ENCODE measurements around the gene HAUS6.
A peak's percentile ranks its signal among the peaks of the same experiment; 100 is the strongest.
"Not testable (repeated sequence)": the region's sequence is repeated elsewhere in the genome, so short reads cannot be mapped to it uniquely, and the experiment has no call there.

HAUS6 gene

DNA sequence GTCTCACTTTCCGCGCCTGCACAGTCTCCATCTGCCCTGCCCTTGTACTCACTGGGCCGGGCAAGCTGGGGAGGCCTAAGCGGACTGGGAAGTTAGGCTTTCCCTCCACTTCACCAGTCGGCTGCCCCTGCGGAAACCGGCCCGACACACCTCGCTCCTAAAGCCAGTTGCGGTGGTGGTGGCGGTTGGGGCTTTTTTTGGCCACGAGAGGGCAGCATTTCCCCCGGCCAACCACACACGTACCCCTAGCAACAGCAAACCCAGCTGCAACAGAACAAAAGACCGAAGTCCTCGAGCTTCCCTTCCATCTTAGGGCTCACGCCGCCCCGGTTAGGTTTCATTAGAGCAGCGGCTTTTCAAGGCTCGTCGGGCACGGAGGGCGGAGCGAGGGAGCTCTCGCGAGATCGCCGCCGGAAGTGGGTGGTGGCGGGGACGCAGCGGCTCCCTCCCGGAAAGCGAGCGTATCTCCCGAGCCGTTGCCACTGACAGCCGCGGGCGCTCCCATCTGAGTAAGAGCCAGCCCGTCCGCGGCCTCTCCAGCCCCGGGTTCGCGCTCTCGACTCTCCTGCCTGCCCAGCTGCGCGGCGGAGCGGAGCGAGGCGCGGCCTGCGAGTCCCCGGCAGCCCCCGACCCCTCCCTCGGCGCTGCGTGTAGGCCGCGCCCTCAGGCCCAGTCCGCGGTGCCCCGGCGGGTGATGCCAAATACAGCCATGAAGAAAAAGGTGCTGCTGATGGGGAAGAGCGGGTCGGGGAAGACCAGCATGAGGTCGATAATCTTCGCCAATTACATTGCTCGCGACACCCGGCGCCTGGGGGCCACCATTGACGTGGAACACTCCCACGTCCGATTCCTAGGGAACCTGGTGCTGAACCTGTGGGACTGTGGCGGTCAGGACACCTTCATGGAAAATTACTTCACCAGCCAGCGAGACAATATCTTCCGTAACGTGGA is 53.5 kb downstream of the HAUS6 start, which contains the start of gene RRAGA:
Gene RRAGA (plus strand): TSS at position 462 of the 951 bp plus-strand sequence. CDS start 233 bp downstream, at position 695.
- peak; percentile 92 for DNase-seq (ENCODE audit: low spot score)

DNA sequence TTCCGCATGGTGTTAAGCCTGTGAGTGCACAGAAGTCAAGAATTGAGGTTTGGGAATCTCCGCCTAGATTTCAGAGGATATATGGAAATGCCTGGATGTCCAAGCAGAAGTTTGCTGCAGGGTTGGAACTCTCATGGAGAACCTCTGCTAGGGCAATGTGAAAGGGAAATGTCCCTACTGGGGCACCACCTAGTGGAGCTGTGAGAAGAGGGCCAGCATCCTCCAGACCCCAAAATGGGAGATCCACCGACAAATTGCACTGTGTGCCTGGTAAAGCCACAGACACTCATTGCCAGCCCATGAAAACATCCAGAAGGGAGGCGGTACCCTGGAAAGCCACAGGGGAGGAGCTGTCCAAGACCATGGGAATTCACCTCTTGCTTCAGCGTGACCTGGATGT is 66.1 kb downstream of the HAUS6 start:
- DNase-seq (ENCODE audit: low spot score) = no peak

DNA sequence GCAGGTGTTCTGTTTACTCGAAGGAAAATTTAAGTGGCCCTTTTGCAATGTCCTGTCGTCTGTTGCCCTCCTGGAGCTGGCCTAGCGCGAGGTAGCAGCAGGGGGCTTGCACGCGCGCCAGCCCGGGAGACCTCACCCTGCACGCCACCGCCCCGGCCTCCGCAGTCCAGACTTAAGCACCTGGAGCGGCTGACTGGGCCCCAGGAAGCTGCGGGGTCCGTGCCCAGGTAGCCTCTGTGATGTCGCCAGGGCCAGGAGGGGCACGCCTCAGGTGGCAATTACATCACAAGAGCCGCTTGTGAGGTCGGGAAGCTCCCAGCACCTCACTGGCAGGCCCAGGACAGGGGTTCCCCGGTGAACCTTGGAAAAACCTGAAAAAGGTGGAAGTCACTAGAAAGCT is 69.7 kb downstream of the HAUS6 start, which contains the start of gene SAXO1:
Gene SAXO1 (minus strand): TSS at position 195 of the 400 bp plus-strand sequence. CDS start 301 bp downstream, outside the sequence.
- no peak for DNase-seq (ENCODE audit: low spot score)

DNA sequence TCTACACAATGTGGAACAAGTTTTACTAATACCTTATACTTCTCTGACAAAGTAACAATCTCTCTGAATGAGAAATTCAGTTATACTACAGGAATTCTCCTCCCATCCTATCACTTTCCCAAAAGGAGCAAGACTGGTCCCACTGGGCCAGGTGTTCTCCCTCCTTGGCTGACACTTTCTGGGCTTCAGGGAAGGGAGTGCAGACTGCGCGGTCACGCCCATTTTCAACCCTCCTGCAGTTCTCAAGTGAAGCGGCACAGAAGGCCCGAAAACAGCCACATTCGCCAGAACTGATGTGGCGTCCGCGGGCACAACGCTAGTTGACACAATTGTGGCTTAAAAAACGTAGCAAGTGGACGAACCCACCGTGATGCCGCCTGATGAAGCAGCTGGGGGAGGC is 70.3 kb downstream of the HAUS6 start:
- no peak for DNase-seq (ENCODE audit: low spot score)

DNA sequence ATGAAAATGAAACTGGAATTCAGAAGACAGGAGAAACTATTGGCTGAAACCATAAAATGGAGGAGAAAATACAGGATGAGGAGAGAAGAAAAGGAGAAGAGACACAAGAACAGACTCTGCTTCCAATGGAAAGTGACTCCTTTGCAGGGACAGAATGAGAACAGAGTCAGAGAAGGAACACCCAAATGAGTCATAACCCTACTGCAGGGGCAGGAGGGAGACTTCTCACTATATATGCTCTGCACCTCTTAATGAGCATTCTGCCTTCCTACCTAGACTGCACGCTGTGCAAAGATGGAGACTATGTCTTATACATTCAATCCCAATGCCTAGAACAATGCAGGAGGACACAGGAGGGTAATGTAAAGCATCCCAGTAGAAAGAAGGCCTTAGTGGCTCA is 71.8 kb downstream of the HAUS6 start:
- no peak for DNase-seq (ENCODE audit: low spot score)

DNA sequence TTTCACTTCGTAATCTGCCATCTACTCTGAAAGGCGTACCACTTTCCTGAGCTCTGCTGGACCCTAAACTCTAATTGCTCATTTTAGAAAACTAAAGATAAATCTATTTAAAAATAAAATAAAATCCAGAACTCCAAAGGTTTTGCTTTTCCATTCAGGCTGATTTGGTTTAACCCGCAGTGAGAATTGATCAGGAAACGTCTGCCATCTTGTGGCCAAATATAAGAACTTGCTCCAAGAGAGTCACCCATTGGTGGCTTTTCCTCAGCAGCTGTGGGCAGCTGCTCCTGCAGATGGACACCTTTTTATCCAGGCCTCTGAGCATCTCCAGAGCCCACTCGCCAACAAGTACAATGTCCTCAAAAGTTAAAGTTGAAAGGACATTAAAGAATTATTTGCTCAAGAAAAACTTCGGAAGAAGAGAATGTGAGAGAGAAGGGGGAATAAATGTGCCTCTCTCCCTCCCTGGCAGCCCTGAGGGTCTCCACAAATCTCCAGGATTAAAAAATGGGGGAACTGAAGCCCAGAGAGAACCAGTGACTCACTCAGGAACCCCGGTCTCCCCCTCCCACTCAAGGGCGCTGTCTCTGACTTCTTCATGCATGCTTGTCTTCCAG is 73.8 kb downstream of the HAUS6 start:
- peak; percentile 58 for DNase-seq (ENCODE audit: low spot score)

DNA sequence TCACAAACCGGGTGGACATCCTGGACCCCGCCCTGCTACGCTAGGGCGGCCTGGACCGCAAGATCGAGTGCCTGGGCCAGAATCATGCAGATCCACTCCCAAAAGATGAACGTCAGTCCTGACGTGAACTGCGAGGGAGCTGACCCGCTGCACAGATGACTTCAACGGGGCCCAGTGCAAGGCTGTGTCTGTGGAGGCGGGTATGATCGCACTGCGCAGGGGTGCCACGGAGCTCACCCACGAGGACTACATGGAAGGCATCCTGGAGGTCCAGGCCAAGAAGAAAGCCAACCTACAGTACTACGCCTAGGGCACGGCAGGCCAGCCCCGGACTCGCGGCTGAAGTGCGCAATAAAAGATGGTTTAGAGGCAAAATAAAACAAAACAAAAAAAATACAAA is 74.9 kb downstream of the HAUS6 start:
- DNase-seq (ENCODE audit: low spot score) = no peak

DNA sequence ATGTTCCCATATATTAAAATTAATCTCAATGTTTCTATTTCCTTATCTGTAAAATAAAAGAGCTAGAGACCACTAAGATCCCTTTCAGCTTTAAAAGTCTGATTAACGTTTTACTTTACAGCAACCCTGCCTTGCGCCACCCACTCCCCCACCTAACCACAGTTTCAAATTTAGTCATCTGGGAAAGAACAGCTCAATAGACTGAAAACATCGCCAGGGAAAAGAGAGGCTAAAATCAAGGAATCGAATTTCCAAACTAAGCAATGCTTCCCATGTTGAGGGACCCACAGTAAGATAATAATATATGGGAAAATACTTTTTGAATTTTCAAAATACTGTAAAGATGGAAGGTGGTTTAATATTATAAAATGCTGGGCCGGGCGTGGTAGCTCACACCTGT is 76.3 kb downstream of the HAUS6 start:
- DNase-seq (ENCODE audit: low spot score) = no peak

DNA sequence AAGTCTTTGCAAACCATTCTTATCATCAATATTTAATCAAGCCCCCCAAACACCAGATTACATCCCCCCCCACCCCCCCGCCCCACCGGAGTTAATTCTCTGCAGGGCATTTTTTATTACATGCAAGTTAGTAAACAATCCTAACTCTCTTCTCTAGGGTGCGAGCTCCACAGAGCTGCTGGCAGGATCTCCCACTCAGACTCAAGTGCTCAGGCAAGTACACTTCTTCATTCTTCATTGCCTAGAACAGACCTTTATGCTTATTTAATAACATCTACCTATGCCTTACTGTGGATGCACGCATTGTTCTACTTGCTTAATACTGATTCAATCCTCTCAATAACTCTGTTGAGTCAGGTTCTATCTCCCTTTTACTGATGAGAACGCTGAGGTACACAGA is 79.6 kb downstream of the HAUS6 start:
- DNase-seq (ENCODE audit: low spot score) = no peak

DNA sequence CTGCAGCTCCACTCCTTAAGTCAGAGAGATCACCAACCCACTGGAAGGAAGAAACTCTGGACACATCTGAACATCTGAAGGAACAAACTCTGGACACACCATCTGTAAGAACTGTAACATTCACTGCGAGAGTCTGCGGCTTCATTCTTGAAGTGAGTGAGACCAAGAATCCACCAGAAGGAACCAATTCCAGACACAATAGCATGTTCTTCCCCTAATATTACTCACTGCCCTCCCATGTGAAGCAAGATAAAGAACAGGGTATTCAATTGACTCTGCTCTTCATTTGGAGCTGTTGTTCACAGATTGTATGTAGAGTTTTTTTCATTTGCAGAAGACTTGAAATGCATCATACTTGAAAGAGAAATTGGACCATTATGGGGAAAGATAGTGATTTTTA is 80.5 kb downstream of the HAUS6 start:
- no peak for DNase-seq (ENCODE audit: low spot score)

DNA sequence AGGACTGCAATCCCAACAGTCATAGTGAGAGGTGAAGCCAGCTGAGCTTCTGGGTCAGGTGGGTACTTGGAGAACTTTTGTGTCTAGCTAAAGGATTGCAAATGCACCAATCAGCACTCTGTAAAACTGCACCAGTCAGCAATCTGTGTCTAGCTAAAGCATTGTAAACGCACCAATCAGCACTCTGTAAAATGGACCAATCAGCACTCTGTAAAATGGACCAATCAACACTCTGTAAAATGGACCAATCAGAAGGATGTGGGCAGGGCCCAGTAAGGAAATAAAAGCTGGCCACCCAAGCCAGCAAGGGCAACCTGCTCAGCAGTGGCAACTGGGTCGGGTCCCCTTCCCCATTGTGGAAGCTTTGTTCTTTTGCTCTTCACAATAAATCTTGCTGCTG is 81.1 kb downstream of the HAUS6 start:
- DNase-seq (ENCODE audit: low spot score) = not testable (repeated sequence)

DNA sequence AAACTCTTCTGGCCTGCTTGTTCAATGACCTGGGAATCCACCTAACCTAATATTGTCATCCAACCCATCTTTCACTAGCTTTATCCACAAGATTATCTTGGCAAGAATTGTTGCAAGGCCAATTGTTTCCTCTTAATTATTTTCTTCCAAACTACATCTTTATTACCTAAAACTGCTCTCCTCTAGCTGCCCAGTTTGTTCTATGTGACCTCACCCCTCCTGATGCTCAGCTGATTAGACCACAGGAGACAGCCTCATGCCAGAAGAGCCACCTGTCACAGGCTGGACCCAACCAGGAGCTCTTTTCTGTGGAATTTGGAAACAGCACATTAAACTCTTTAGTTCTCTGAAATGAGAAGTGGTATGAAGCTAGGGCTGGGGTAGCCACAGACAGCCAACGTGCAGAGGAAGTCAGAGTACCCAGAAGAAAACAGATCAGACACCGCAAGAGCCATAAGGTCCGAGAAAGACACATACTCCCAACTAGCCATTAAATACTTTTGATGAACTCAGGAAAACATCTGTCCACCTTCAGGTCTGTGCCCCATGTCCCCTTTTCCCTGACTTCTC is 81.7 kb downstream of the HAUS6 start:
- no peak for DNase-seq (ENCODE audit: low spot score)

DNA sequence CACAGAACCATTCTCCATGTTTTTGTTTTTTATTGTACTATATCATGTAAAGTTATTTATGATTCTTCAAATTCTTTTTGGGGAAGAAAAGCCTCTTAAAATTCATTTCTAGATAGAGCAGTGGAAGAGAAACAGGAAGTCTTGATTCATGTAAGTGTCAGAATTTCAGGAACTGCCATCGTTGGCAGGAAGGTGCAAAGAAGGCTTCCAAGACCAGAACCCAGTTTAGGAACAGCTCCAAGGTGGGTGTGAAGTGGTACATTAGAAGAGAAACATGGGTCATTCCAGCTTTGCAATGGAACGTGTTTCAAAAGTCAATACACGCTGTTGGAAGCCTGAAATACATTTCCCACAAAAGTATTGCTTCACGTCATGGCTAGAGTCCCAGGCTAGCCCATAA is 84.5 kb downstream of the HAUS6 start:
- no peak for DNase-seq (ENCODE audit: low spot score)

DNA sequence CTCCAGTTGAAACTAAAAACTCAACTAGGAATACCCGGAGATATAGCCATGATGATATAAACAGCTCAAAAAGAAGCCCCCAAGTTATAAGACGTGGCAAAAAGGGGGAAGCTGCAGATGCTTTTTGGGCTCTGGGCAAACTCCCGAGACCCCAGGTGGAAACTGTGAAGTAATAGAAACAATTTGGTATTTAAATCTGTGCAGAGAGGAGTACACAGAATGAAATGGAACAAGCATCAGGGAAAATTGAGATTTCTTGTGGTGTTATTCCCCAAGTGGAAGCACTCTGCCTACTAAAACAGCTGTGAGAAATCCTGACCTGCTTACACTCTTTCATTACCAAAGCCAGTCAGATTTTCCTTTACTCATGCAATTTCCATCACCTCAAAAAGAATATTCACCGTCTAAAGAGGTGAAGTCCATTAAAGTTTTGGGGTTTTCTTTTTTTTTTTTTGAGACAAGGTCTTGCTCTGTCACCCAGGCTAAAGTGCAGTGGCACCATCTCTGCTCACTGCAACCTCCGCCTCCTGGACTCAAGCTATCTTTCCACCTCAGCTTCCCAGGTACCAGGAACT is 93.2 kb downstream of the HAUS6 start:
- no peak for DNase-seq (ENCODE audit: low spot score)
